ENCODE results near the gene OLFML2B. TPM values are rescaled to one million over a fixed set of nuclear protein-coding genes. Genes with fewer than 3 reads are reported as not detected.

Gene OLFML2B
- total RNA-seq, 1 experiment from 2014 or later, result 3.4 TPM

DNA sequence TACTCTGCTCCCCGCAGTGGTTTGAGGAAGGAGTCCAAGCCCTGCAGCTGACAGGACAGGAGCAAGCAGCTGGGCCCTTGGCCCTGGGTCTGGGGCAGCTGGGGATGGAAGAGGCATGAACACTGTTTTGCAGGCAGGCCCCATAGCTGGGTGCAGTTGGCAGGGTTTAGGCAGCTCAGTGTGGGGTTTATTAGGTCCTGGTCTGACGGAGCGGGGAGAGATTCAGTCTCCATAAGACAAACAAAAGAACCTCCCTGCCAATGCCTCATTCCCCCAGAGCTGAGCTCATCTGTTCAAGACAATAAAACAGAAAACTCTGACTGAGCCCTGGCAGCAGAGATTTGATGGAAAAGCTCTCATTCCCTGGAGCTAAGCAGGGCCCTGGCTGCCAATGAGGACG, 37.3 kb downstream of the OLFML2B start:
- H3K9me3 ChIP-seq (ENCODE audit: low read depth, low read length, poor library complexity, severe bottlenecking), result no peaks in the 10 kb centered on the region
- TF ChIP-seq EZH2 (IDR thresholded peaks at IDR 0.05; ENCODE audit: borderline replicate concordance, low read depth, low read length, poor library complexity, severe bottlenecking), result no peak
- TF ChIP-seq, protein P1, sequence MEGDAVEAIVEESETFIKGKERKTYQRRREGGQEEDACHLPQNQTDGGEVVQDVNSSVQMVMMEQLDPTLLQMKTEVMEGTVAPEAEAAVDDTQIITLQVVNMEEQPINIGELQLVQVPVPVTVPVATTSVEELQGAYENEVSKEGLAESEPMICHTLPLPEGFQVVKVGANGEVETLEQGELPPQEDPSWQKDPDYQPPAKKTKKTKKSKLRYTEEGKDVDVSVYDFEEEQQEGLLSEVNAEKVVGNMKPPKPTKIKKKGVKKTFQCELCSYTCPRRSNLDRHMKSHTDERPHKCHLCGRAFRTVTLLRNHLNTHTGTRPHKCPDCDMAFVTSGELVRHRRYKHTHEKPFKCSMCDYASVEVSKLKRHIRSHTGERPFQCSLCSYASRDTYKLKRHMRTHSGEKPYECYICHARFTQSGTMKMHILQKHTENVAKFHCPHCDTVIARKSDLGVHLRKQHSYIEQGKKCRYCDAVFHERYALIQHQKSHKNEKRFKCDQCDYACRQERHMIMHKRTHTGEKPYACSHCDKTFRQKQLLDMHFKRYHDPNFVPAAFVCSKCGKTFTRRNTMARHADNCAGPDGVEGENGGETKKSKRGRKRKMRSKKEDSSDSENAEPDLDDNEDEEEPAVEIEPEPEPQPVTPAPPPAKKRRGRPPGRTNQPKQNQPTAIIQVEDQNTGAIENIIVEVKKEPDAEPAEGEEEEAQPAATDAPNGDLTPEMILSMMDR (conservative IDR thresholded peaks at IDR 0.05; ENCODE audit: low read depth, low read length), result no peak
- intact Hi-C loops (cut with micrococcal nuclease; ENCODE audit: unreplicated experiment), result no loop called here
- CTCF ChIA-PET, result no interaction called here
- H3K36me3 ChIP-seq (ENCODE audit: insufficient read depth, low read length, poor library complexity, severe bottlenecking), result no peaks in the 10 kb centered on the region
- no TSS peak for BruUV-seq (replicated peaks)
- no peaks in the 10 kb centered on the region for H3K27me3 ChIP-seq (replicated peaks; ENCODE audit: insufficient read depth, low read depth, low read length, poor library complexity)
- H3K27ac ChIP-seq (ENCODE audit: low read depth, low read length, poor library complexity, severe bottlenecking), result no peak overlapping the region
- H3K4me3 ChIP-seq (ENCODE audit: low read depth, low read length, poor library complexity, severe bottlenecking), result no peak overlapping the region
- POLR2A ChIA-PET (ENCODE audit: low non-redundant PET), result no interaction called here
- DNase-seq (ENCODE audit: low spot score), result no peak
- no peaks in the 10 kb centered on the region for H3K4me1 ChIP-seq (ENCODE audit: insufficient read depth, low read length, poor library complexity, severe bottlenecking)

DNA sequence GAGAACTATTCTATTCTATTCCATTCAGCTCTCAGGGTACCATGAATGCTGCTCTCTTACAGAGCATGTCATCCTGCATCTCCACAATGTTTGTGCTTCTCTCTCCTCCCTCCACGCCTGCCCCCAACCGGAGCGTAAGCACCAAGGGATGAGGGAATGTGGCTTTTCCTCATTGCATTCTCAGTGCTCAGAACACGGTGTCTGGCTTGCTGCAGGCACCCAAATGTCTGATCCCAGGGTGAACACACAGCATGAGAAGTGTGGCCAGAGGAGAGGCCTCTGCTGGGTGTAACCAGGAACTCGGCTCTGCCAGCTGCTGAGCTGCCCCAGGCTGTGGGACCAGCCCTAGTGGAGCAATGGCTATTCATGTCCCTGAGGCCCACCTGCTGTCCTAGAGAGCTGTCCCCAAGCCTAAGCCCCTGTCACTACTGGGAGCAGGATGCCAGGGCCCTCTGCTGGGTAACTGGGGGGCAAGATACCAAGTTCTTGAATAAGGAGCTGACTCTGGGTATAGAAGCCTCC, 38.3 kb downstream of the OLFML2B start:
- Histone ChIP-seq H3K36me3 (ENCODE audit: insufficient read depth, low read length, poor library complexity, severe bottlenecking) (no peaks in the 10 kb centered on the region), H3K4me3 (ENCODE audit: low read depth, low read length, poor library complexity, severe bottlenecking) (no peak overlapping the region), H3K9me3 (ENCODE audit: low read depth, low read length, poor library complexity, severe bottlenecking) (no peaks in the 10 kb centered on the region), H3K27ac (ENCODE audit: low read depth, low read length, poor library complexity, severe bottlenecking) (no peak overlapping the region), H3K4me1 (ENCODE audit: insufficient read depth, low read length, poor library complexity, severe bottlenecking) (no peaks in the 10 kb centered on the region), H3K27me3 (replicated peaks; ENCODE audit: insufficient read depth, low read depth, low read length, poor library complexity) (no peaks in the 10 kb centered on the region)
- ChIA-PET CTCF (no interaction called here), POLR2A (ENCODE audit: low non-redundant PET) (no interaction called here)
- no TSS peak for BruUV-seq (replicated peaks)
- intact Hi-C loops (cut with micrococcal nuclease; ENCODE audit: unreplicated experiment), result no loop called here
- TF ChIP-seq, protein P1 (conservative IDR thresholded peaks at IDR 0.05; ENCODE audit: low read depth, low read length), result no peak
- no peak for DNase-seq (ENCODE audit: low spot score)

DNA sequence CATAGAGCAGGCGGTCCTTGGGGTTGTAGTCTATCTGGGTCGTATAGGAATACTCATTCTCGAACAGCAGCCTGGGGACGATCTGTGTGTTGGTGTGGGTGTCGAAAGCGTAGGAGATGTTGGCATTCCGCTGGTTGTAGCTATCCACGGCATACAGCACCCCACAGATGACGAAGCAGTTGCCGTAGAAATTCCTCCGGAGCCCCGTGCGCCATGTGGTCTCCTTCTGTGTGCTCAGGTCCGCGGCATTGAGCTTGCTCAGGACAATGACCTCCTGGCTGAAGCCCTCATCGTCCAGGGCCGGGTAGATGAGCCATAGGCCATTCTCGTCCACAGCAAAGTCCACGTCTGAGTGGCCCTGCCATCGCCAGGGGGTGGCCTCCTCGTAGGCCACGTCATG, 39.9 kb downstream of the OLFML2B start:
- CTCF ChIA-PET, result no interaction called here
- Histone ChIP-seq H3K36me3 (ENCODE audit: insufficient read depth, low read length, poor library complexity, severe bottlenecking) (no peaks in the 10 kb centered on the region), H3K27ac (ENCODE audit: low read depth, low read length, poor library complexity, severe bottlenecking) (no peak overlapping the region), H3K4me3 (ENCODE audit: low read depth, low read length, poor library complexity, severe bottlenecking) (no peak overlapping the region), H3K27me3 (replicated peaks; ENCODE audit: insufficient read depth, low read depth, low read length, poor library complexity) (no peaks in the 10 kb centered on the region), H3K9me3 (ENCODE audit: low read depth, low read length, poor library complexity, severe bottlenecking) (no peaks in the 10 kb centered on the region), H3K4me1 (ENCODE audit: insufficient read depth, low read length, poor library complexity, severe bottlenecking) (no peaks in the 10 kb centered on the region)
- intact Hi-C loops (cut with micrococcal nuclease; ENCODE audit: unreplicated experiment), result no loop called here
- no TSS peak for BruUV-seq (replicated peaks)
- DNase-seq (ENCODE audit: low spot score), result no peak
- TF ChIP-seq EZH2 (IDR thresholded peaks at IDR 0.05; ENCODE audit: borderline replicate concordance, low read depth, low read length, poor library complexity, severe bottlenecking), result no peak
- TF ChIP-seq, protein P1 (conservative IDR thresholded peaks at IDR 0.05; ENCODE audit: low read depth, low read length), result no peak
- POLR2A ChIA-PET (ENCODE audit: low non-redundant PET), result no interaction called here
